ENCODE data around the gene FAM199X.

DNA sequence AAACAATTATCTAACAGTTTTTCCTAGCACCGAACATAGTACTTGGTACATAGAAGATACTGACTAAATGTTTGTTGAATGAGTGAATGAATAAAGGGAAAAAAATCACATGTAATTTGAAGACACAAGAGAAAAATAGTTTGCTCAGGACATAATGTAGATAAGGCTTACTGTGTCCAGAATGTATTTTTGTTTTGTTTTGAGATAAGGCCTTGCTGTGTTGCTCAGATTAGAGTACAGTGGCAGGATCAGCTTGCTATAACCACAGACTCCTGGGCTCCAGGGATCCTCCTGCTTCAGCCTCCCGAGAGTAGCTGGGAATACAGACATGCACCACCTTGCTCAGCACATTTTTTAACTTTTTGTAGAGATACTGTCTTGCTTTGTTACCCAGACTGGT is 6.5 kb downstream of the FAM199X start:
- TF ChIP-seq POLR2A (IDR thresholded peaks at IDR 0.05), result no peak
- TF ChIP-seq, protein P1, sequence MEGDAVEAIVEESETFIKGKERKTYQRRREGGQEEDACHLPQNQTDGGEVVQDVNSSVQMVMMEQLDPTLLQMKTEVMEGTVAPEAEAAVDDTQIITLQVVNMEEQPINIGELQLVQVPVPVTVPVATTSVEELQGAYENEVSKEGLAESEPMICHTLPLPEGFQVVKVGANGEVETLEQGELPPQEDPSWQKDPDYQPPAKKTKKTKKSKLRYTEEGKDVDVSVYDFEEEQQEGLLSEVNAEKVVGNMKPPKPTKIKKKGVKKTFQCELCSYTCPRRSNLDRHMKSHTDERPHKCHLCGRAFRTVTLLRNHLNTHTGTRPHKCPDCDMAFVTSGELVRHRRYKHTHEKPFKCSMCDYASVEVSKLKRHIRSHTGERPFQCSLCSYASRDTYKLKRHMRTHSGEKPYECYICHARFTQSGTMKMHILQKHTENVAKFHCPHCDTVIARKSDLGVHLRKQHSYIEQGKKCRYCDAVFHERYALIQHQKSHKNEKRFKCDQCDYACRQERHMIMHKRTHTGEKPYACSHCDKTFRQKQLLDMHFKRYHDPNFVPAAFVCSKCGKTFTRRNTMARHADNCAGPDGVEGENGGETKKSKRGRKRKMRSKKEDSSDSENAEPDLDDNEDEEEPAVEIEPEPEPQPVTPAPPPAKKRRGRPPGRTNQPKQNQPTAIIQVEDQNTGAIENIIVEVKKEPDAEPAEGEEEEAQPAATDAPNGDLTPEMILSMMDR (IDR thresholded peaks at IDR 0.05), result no peak
